A172 (cell line): ENCODE data around the gene PRUNE1. TPM values are rescaled to one million over a fixed set of nuclear protein-coding genes. Genes with fewer than 3 reads are reported as not detected.

Experiments used
- total RNA-seq: library from RNA; depleted of rRNA; stranded (reverse); fragments of >200 nt; shearing (Covaris generic); gene quantifications from 2 replicates; pipeline ENCODE4 v1.2.3, GENCODE V29; 2014; rRNA removed

The PRUNE1 gene
- total RNA-seq, 1 experiment from 2014 or later: 18.8 TPM

Other genes starting within 250 kb of the PRUNE1 start
- gene CTSS, start 242.7 kb upstream of the PRUNE1 start, total RNA-seq: 5.7 and 18.5 TPM in 2 replicates
- 1.1 and 3.4 TPM in 2 replicates for gene CTSK, start 200.2 kb upstream of the PRUNE1 start, total RNA-seq
- gene ARNT, start 131.8 kb upstream of the PRUNE1 start, total RNA-seq: 36.3 and 39.0 TPM in 2 replicates
- gene CTXND2, start 121.3 kb upstream of the PRUNE1 start, total RNA-seq: not detected in 2 replicates
- 55.4 and 56.8 TPM in 2 replicates for gene SETDB1, start 82.1 kb upstream of the PRUNE1 start, total RNA-seq
- gene CERS2, start 33.6 kb upstream of the PRUNE1 start, total RNA-seq: 376 and 393 TPM in 2 replicates
- 18.2 and 20.6 TPM in 2 replicates for gene ANXA9, start 26.2 kb upstream of the PRUNE1 start, total RNA-seq
- 9.3 and 10.6 TPM in 2 replicates for gene MINDY1, start 1.5 kb upstream of the PRUNE1 start, total RNA-seq
- gene BNIPL, start 28.1 kb downstream of the PRUNE1 start, total RNA-seq: 0.38 and 0.86 TPM in 2 replicates
- 3.7 and 6.9 TPM in 2 replicates for gene C1orf56, start 39.3 kb downstream of the PRUNE1 start, total RNA-seq
- 149 and 150 TPM in 2 replicates for gene CDC42SE1, start 51.2 kb downstream of the PRUNE1 start, total RNA-seq
- gene MLLT11, start 51.9 kb downstream of the PRUNE1 start, total RNA-seq: 99.2 and 101 TPM in 2 replicates
- 2.9 and 4.7 TPM in 2 replicates for gene GABPB2, start 62.3 kb downstream of the PRUNE1 start, total RNA-seq
- gene SEMA6C, start 138.2 kb downstream of the PRUNE1 start, total RNA-seq: 2.5 and 4.4 TPM in 2 replicates
- gene TNFAIP8L2, start 148.2 kb downstream of the PRUNE1 start, total RNA-seq: not detected in 2 replicates
- 19.6 and 21.6 TPM in 2 replicates for gene LYSMD1, start 157.5 kb downstream of the PRUNE1 start, total RNA-seq
- gene SCNM1, start 157.7 kb downstream of the PRUNE1 start, total RNA-seq: 105 and 107 TPM in 2 replicates
- gene TMOD4, start 167.5 kb downstream of the PRUNE1 start, total RNA-seq: 0.17 and 0.57 TPM in 2 replicates
- 163 and 207 TPM in 2 replicates for gene VPS72, start 181.7 kb downstream of the PRUNE1 start, total RNA-seq
- gene PIP5K1A, start 190.1 kb downstream of the PRUNE1 start, total RNA-seq: 87.5 and 102 TPM in 2 replicates
- 568 and 570 TPM in 2 replicates for gene PSMD4, start 246.3 kb downstream of the PRUNE1 start, total RNA-seq